H1 (cell line): Measurements from ENCODE around the gene MDFI. TPM values are rescaled to one million over a fixed set of nuclear protein-coding genes. Genes with fewer than 3 reads are reported as not detected.

ENCODE experiments used
- CTCF ChIA-PET: fragments of 300-600 bp; sonication (Branson Sonifier 250); formaldehyde crosslinking; loops from one replicate; lab custom pipeline; 2021; ENCODE audit not compliant: partially characterized antibody; lab: Charles Lee
- POLR2A ChIA-PET: fragments of 300-600 bp; sonication (Branson Sonifier 250); formaldehyde crosslinking; loops from one replicate; lab custom pipeline; 2021; ENCODE audit warnings: inconsistent platforms; ENCODE audit not compliant: partially characterized antibody; lab: Charles Lee
- DNase-seq, 2 experiments: peaks; one replicate each; pipeline versions ENCODE4 v3.0.0 to v3.0.0-alpha.2; 2010 to 2022; ENCODE audit warnings: low spot score in 2 of 2, low read depth in 1 of 2, mixed read lengths in 1 of 2
- FAIRE-seq: peaks from 2 replicates; lab custom pipeline; 2011; peaks lifted over from hg19 to GRCh38; lab: Jason Lieb, UNC
- H2AFZ ChIP-seq: 2 replicates; pipeline ENCODE4 v1.8.1; 2012; ENCODE audit warnings: low read length, inconsistent platforms
- H2AK5ac ChIP-seq: 2 replicates; pipeline ENCODE4 v1.6.1; 2013; ENCODE audit warnings: low read depth, low read length
- H2BK120ac ChIP-seq: replicated peaks from 2 replicates; pipeline ENCODE3; 2013; ENCODE audit warnings: low read depth, low read length, inconsistent platforms
- H2BK12ac ChIP-seq: 2 replicates; pipeline ENCODE4 v1.6.1; 2013; ENCODE audit warnings: low read depth, low read length
- H2BK15ac ChIP-seq: 2 replicates; pipeline ENCODE4 v1.6.1; 2013; ENCODE audit warnings: low read length
- H2BK20ac ChIP-seq: 2 replicates; pipeline ENCODE4 v1.6.1; 2013; ENCODE audit warnings: low read length
- H2BK5ac ChIP-seq: 2 replicates; pipeline ENCODE4 v1.6.1; 2013; ENCODE audit warnings: low read depth, low read length
- H3K14ac ChIP-seq: 2 replicates; pipeline ENCODE4 v1.6.1; 2013; ENCODE audit warnings: inconsistent platforms; ENCODE audit not compliant: insufficient read length
- H3K18ac ChIP-seq: 2 replicates; pipeline ENCODE4 v1.6.1; 2013; ENCODE audit warnings: low read length; ENCODE audit errors: extremely low read depth
- H3K23ac ChIP-seq: 2 replicates; pipeline ENCODE4 v1.6.1; 2013; ENCODE audit warnings: inconsistent platforms; ENCODE audit not compliant: insufficient read length
- H3K23me2 ChIP-seq: 2 replicates; pipeline ENCODE4 v1.6.1; 2013; ENCODE audit warnings: low read depth, low read length
- H3K27ac ChIP-seq: 2 replicates; pipeline ENCODE4 v1.6.1; 2011; ENCODE audit warnings: low read depth, low read length, inconsistent platforms
- H3K27me3 ChIP-seq, 4 experiments: replicated peaks in 1 of 4; 1 replicate in 1 of 4; 2 replicates in 3 of 4; pipeline versions ENCODE4 v1.6.1 to v1.8.1; 2011 to 2013; ENCODE audit warnings: low read length in 3 of 4, mild to moderate bottlenecking in 3 of 4, inconsistent platforms in 2 of 4, mixed read lengths in 2 of 4, moderate library complexity in 1 of 4; ENCODE audit not compliant: control insufficient read depth in 3 of 4, insufficient read depth in 3 of 4; ENCODE audit errors: extremely low read depth in 1 of 4
- H3K36me3 ChIP-seq, 4 experiments: 2 replicates each; pipeline versions ENCODE4 v1.6.1 to v1.8.1; 2011 to 2013; ENCODE audit warnings: mild to moderate bottlenecking in 4 of 4, low read length in 3 of 4, moderate library complexity in 2 of 4, control low read depth in 1 of 4, inconsistent platforms in 1 of 4; ENCODE audit not compliant: insufficient read depth in 4 of 4, control insufficient read depth in 2 of 4
- H3K4ac ChIP-seq: replicated peaks from 2 replicates; pipeline ENCODE3; 2013; ENCODE audit warnings: low read length, low read depth, mixed read lengths, inconsistent platforms; ENCODE audit not compliant: insufficient read length
- H3K4me1 ChIP-seq, 4 experiments: replicated peaks in 1 of 4; 1 replicate in 1 of 4; 2 replicates in 3 of 4; pipeline versions ENCODE4 v1.6.1 to v1.8.1; 2011 to 2013; ENCODE audit warnings: low read length in 3 of 4, inconsistent platforms in 2 of 4, mixed read lengths in 1 of 4; ENCODE audit not compliant: insufficient read depth in 4 of 4, control insufficient read depth in 3 of 4
- H3K4me2 ChIP-seq, 2 experiments: 2 replicates each; pipeline versions ENCODE4 v1.6.1 to v1.8.1; 2011 to 2013; ENCODE audit warnings: low read depth in 2 of 2, low read length in 2 of 2, control low read depth in 1 of 2, inconsistent platforms in 1 of 2, mild to moderate bottlenecking in 1 of 2; ENCODE audit not compliant: insufficient read depth in 1 of 2
- H3K4me3 ChIP-seq, 4 experiments: fragments of 200-600, 300-600 bp in 1 of 4; sonication (generic), shearing (Covaris generic), sonication (Bioruptor Twin) in 1 of 4; 2 replicates each; pipeline versions ENCODE4 v1.5.1 to v1.8.1; 2011 to 2016; ENCODE audit warnings: low read length in 4 of 4, low read depth in 3 of 4, control low read depth in 2 of 4, inconsistent platforms in 2 of 4, mild to moderate bottlenecking in 2 of 4, mixed read lengths in 1 of 4, moderate library complexity in 1 of 4; ENCODE audit not compliant: insufficient read depth in 2 of 4; ENCODE audit errors: extremely low read depth in 1 of 4
- H3K56ac ChIP-seq: replicated peaks from 2 replicates; pipeline ENCODE3; 2013; ENCODE audit warnings: low read depth, mild to moderate bottlenecking, mixed read lengths, low read length, inconsistent platforms; ENCODE audit not compliant: insufficient read length
- H3K79me1 ChIP-seq: 2 replicates; pipeline ENCODE4 v1.6.1; 2013; ENCODE audit warnings: low read depth, low read length, control low read depth
- H3K79me2 ChIP-seq, 2 experiments: 2 replicates each; pipeline versions ENCODE4 v1.6.1 to v1.8.1; 2012 to 2013; ENCODE audit warnings: low read length in 2 of 2, mild to moderate bottlenecking in 2 of 2, inconsistent platforms in 1 of 2; ENCODE audit not compliant: insufficient read depth in 2 of 2, control insufficient read depth in 1 of 2
- H3K9ac ChIP-seq, 4 experiments: replicated peaks in 1 of 4; 1 replicate in 1 of 4; 2 replicates in 3 of 4; pipeline versions ENCODE4 v1.6.1 to v1.8.1; 2011 to 2013; ENCODE audit warnings: low read depth in 3 of 4, low read length in 3 of 4, control low read depth in 2 of 4, mild to moderate bottlenecking in 2 of 4, moderate library complexity in 2 of 4, inconsistent platforms in 1 of 4; ENCODE audit errors: extremely low read depth in 1 of 4
- H3K9me3 ChIP-seq, 2 experiments: 2 replicates each; pipeline versions ENCODE4 v1.6.1 to v1.8.1; 2012 to 2013; ENCODE audit warnings: mild to moderate bottlenecking in 2 of 2, moderate library complexity in 2 of 2, control low read depth in 1 of 2, inconsistent platforms in 1 of 2, low read depth in 1 of 2, low read length in 1 of 2, mixed read lengths in 1 of 2; ENCODE audit not compliant: insufficient read depth in 2 of 2
- H4K20me1 ChIP-seq, 2 experiments: replicated peaks in 1 of 2; 2 replicates each; pipeline versions ENCODE3 to v1.8.1; 2011 to 2013; ENCODE audit warnings: inconsistent platforms in 2 of 2, low read length in 2 of 2, mild to moderate bottlenecking in 1 of 2; ENCODE audit not compliant: insufficient read depth in 2 of 2, control insufficient read depth in 1 of 2
- H4K5ac ChIP-seq: 2 replicates; pipeline ENCODE4 v1.6.1; 2013; ENCODE audit warnings: low read length, low read depth, mixed read lengths, inconsistent platforms; ENCODE audit not compliant: insufficient read length
- H4K8ac ChIP-seq: 2 replicates; pipeline ENCODE4 v1.8.0; 2013; ENCODE audit warnings: mild to moderate bottlenecking, moderate library complexity, low read length, inconsistent platforms; ENCODE audit not compliant: insufficient read depth; ENCODE audit errors: extremely low read depth
- H4K91ac ChIP-seq: replicated peaks from 2 replicates; pipeline ENCODE3; 2013; ENCODE audit warnings: low read length, mixed read lengths, inconsistent platforms; ENCODE audit not compliant: insufficient read length
- ASH2L ChIP-seq: fragments of 200-600, 300-600 bp; sonication (generic); IDR thresholded peaks from one replicate; pipeline ENCODE4 v1.7.1; 2017; ENCODE audit warnings: low read length
- BACH1 ChIP-seq: IDR thresholded peaks from 2 replicates; pipeline ENCODE4 v1.6.1; 2012; ENCODE audit warnings: low read length, improper control_type of control experiment
- WGBS, 2 experiments: shearing (Covaris generic) in 1 of 2; methylation state at CpG; one replicate each; pipeline versions ENCODE4 v1.1.6 to v1.1.7; 2013 to 2015; ENCODE audit warnings: low lambda C conversion rate in 2 of 2, mixed read lengths in 2 of 2, inconsistent platforms in 1 of 2, low coverage in 1 of 2, missing lambda C conversion rate in 1 of 2; ENCODE audit not compliant: insufficient replicate concordance in 2 of 2, insufficient coverage in 1 of 2, insufficient read length in 1 of 2; ENCODE audit errors: extremely low coverage in 1 of 2, missing lambda C conversion rate in 1 of 2; 5-methylcytosine and 5-hydroxymethylcytosine counted together
- polyA plus RNA-seq, 7 experiments: library from polyadenylated mRNA; depleted of rRNA in 3 of 7; stranded (reverse) in 5 of 7; unstranded in 2 of 7; fragments of >200 nt in 5 of 7; fragments of 200-250 nt in 2 of 7; gene quantifications; 1 replicate in 5 of 7; 2 replicates in 1 of 7; 4 replicates in 1 of 7; pipeline versions ENCODE4 v1.2.1 to v1.2.3, GENCODE V29; 2011 to 2013; ENCODE audit warnings: missing spikeins in 2 of 7, mixed read lengths in 2 of 7
- total RNA-seq: library from RNA; stranded (reverse); fragmentation: NEBNext Ultra II Directional; extraction: Animal tissue kit (Norgen Biotek cat#: 25700); gene quantifications from 2 replicates; pipeline ENCODE4 v1.2.1, GENCODE V29; 2021

Gene MDFI
- total and polyA plus RNA-seq, 2 of the 8 experiments (the other 6 are each of a cell fraction or from before 2014, with no cell fraction given) = 41.0 to 65.6 TPM

- CTCF ChIA-PET = interaction anchor here (0.6 to 14.1 kb wide), 9 partner anchors 6 to 353 kb away, joined by 3 to 299 read pairs (median 11); no protein-coding TSS in a partner anchor
- no peak overlapping the region for H3K23ac ChIP-seq
- no peak overlapping the region for H3K27ac ChIP-seq
- H3K4me1 ChIP-seq = peaks cover 5 to 16% (median 6%) of the 10 kb centered on the region in 4 experiments; a peak in 6 of 7 replicates
- DNase-seq (no peak), FAIRE-seq (no peak)
- H4K20me1 ChIP-seq = no peaks in the 10 kb centered on the region
- H3K14ac ChIP-seq = no peak overlapping the region
- no peak overlapping the region for H2AFZ ChIP-seq
- no peak overlapping the region for H2BK120ac ChIP-seq
- peak overlapping the region; percentile 8; the same call in 1 of the 2 replicates for H2BK15ac ChIP-seq
- H4K5ac ChIP-seq = no peak overlapping the region
- no peak overlapping the region for H3K4me3 ChIP-seq
- TF ChIP-seq ASH2L (no peak), BACH1 (no peak)
- H3K4ac ChIP-seq = no peak overlapping the region
- no peak overlapping the region for H3K56ac ChIP-seq
- no peak overlapping the region for H4K8ac ChIP-seq
- POLR2A ChIA-PET = interaction anchor here (1.4 kb wide), 1 partner anchor 50 kb away, joined by 4 read pairs; no protein-coding TSS in a partner anchor
- H3K79me1 ChIP-seq = no peaks in the 10 kb centered on the region
- H3K18ac ChIP-seq = no peak overlapping the region; the same call in 1 of the 2 replicates
- no peak overlapping the region for H3K4me2 ChIP-seq
- H3K27me3 ChIP-seq = no peaks in the 10 kb centered on the region
- no peaks in the 10 kb centered on the region for H3K9me3 ChIP-seq
- H4K91ac ChIP-seq = no peak overlapping the region
- no peak overlapping the region for H2AK5ac ChIP-seq
- 88% methylated on average over 19 of the region's 25 CpGs; no CpG with 5 or more reads in 1 of the 2 experiments for WGBS, 2 experiments
- no peaks in the 10 kb centered on the region for H3K23me2 ChIP-seq
- no peaks in the 10 kb centered on the region for H3K36me3 ChIP-seq
- no peak overlapping the region for H2BK20ac ChIP-seq
- H2BK5ac ChIP-seq = 0 out of 2 replicates have a peak overlapping the region, but pooled peaks have one; percentile 39
- H2BK12ac ChIP-seq = no peak overlapping the region
- no peak overlapping the region for H3K9ac ChIP-seq
- no peaks in the 10 kb centered on the region for H3K79me2 ChIP-seq
Observed at GRCh38 chr6:41690541-41691330, 52.5 kb downstream of the MDFI start.
